Sigmoid colon (tissue), 7 donors: ENCODE measurements around the gene NDUFV3. TPM values are rescaled to one million over a fixed set of nuclear protein-coding genes. Genes with fewer than 3 reads are reported as not detected.

Experiments used
- DNase-seq: peaks from one replicate; pipeline ENCODE4 v3.0.0-alpha.2; 2019
- H3K27ac ChIP-seq, 4 donors: fragments of 200-600 bp; sonication (generic); one replicate each; pipeline ENCODE4 v1.5.1; 2016 to 2019; ENCODE audit warnings: mild to moderate bottlenecking in 1 of 4
- H3K27me3 ChIP-seq, 3 donors: fragments of 200-600 bp; sonication (generic); one replicate each; pipeline ENCODE4 v1.5.1; 2019; ENCODE audit warnings: mild to moderate bottlenecking in 1 of 3
- H3K36me3 ChIP-seq, 4 donors: fragments of 200-600 bp; sonication (generic); one replicate each; pipeline ENCODE4 v1.5.1; 2016 to 2019
- H3K4me1 ChIP-seq, 4 donors: fragments of 200-600 bp; sonication (generic); one replicate each; pipeline ENCODE4 v1.5.1; 2017 to 2019
- H3K4me3 ChIP-seq, 4 donors: fragments of 200-600 bp; sonication (generic); one replicate each; pipeline ENCODE4 v1.5.1; 2017 to 2019; ENCODE audit warnings: mild to moderate bottlenecking in 2 of 4, moderate library complexity in 1 of 4
- H3K9me3 ChIP-seq, 4 donors: fragments of 200-600 bp in 3 of 4; sonication (generic) in 3 of 4; one replicate each; pipeline versions ENCODE4 v1.5.1 to v1.6.1; 2013 to 2019
- CTCF ChIP-seq, 4 experiments: fragments of 450-650 bp in 3 of 4; fragments of 200-600 bp in 1 of 4; IDR thresholded peaks; one replicate each; pipeline ENCODE4 v1.5.1; 2016 to 2019; ENCODE audit warnings: antibody characterized with exemption in 4 of 4, mild to moderate bottlenecking in 3 of 4, moderate library complexity in 2 of 4
- EP300 ChIP-seq, 4 donors: sonication (generic); formaldehyde crosslinking; IDR thresholded peaks; one replicate each; pipeline ENCODE4 v1.6.1; 2017; ENCODE audit warnings: antibody characterized with exemption in 4 of 4
- POLR2A ChIP-seq, 2 donors: fragments of 450-650 bp; IDR thresholded peaks; one replicate each; pipeline ENCODE4 v1.6.1; 2016; ENCODE audit warnings: antibody characterized with exemption in 2 of 2, mild to moderate bottlenecking in 2 of 2, moderate library complexity in 2 of 2
- POLR2AphosphoS5 ChIP-seq, 4 donors: sonication (generic); formaldehyde crosslinking; IDR thresholded peaks; one replicate each; pipeline ENCODE4 v1.6.1; 2017; ENCODE audit warnings: antibody characterized with exemption in 4 of 4
- WGBS, 2 donors: extraction: QIAGEN DNeasy Blood & Tissue Kit; methylation state at CpG; one replicate each; pipeline ENCODE4 v1.1.7; 2013; 5-methylcytosine and 5-hydroxymethylcytosine counted together
- intact Hi-C: fragments of 100-400 bp; cut with DNase I; formaldehyde crosslinking; loops from one replicate; pipeline ENCODE4 v1.15.1; 2023
- polyA plus RNA-seq, 3 donors: library from polyadenylated mRNA; stranded (reverse); fragments of 200-250 nt; gene quantifications; one replicate each; pipeline ENCODE4 v1.2.3, GENCODE V29; 2013
- small RNA-seq, 3 donors: library from RNA; depleted of rRNA; stranded (forward); fragments of <200 nt; gene quantifications; one replicate each; pipeline ENCODE3, GENCODE V24; 2016
- total RNA-seq, 4 donors: library from RNA; depleted of rRNA; stranded (reverse); fragments of >200 nt; gene quantifications; one replicate each; pipeline ENCODE4 v1.1.0, GENCODE V29; 2016
- donor health status: healthy with polysubstance abuse.
- donor health status: Bipolar disorder and iron deficiency.
- donor health status: healthy.

The NDUFV3 gene
- total and polyA plus RNA-seq, 7 donors, result 15.0 to 67.6 (median 53.5) TPM

- Histone ChIP-seq H3K36me3 (no peaks in the 10 kb centered on the region), H3K4me1 (no peaks in the 10 kb centered on the region), H3K27me3 (no peaks in the 10 kb centered on the region), H3K27ac (no peak overlapping the region), H3K9me3 (no peaks in the 10 kb centered on the region), H3K4me3 (no peak overlapping the region)
- TF ChIP-seq CTCF (IDR thresholded peaks at IDR 0.05) (no peak), POLR2A (IDR thresholded peaks at IDR 0.05) (no peak), POLR2AphosphoS5 (IDR thresholded peaks at IDR 0.05) (no peak), EP300 (IDR thresholded peaks at IDR 0.05) (no peak)
- intact Hi-C loops, result loop anchor here (10.0 kb wide), 1 partner anchor 48 kb away; no protein-coding TSS in a partner anchor
- 78 to 79% methylated on average over 4 to 6 of the region's 6 CpGs for WGBS, 2 donors
- DNase-seq, result peak; percentile 5
Measured at GRCh38 chr21:42962380-42963007, 69.4 kb downstream of the NDUFV3 start.

Small RNAs within 50 kb of the gene (small RNA-seq; reads per million reads assigned to genes)
- 0 reads per million in 3 donors for gene MIR5692B

Other genes with a start within 250 kb of the NDUFV3 start
- 100 to 1,000 TPM in 1 of 4 donors, 10 to 100 TPM in 3; 71.6 to 102 (median 83.2) TPM for gene PDE9A, start 239.7 kb upstream of the NDUFV3 start, total RNA-seq
- 100 to 1,000 TPM; 103 to 433 (median 184) TPM for gene PDE9A, start 239.7 kb upstream of the NDUFV3 start, polyA plus RNA-seq
- gene WDR4, start 13.8 kb upstream of the NDUFV3 start, total RNA-seq, result 10 to 100 TPM in 1 of 4 donors, 1 to 10 TPM in 3; 2.8 to 18.3 (median 4.7) TPM
- gene WDR4, start 13.8 kb upstream of the NDUFV3 start, polyA plus RNA-seq, result 10 to 100 TPM in 1 of 3 donors, 1 to 10 TPM in 2; 3.7 to 23.5 (median 4.2) TPM
- not detected for gene ERVH48-1, start 32.3 kb downstream of the NDUFV3 start, total RNA-seq
- under 1 TPM in 1 of 3 donors, not detected in 2; 0.07 TPM for gene ERVH48-1, start 32.3 kb downstream of the NDUFV3 start, polyA plus RNA-seq
- 10 to 100 TPM in 3 of 4 donors, 1 to 10 TPM in 1; 9.6 to 19.4 (median 14.0) TPM for gene PKNOX1, start 81.3 kb downstream of the NDUFV3 start, total RNA-seq
- 1 to 10 TPM; 3.6 to 8.5 (median 8.1) TPM for gene PKNOX1, start 81.3 kb downstream of the NDUFV3 start, polyA plus RNA-seq
- gene CBS, start 182.5 kb downstream of the NDUFV3 start, total RNA-seq, result 10 to 100 TPM in 2 of 4 donors, 1 to 10 TPM in 2; 8.2 to 16.0 (median 10.1) TPM
- gene CBS, start 182.5 kb downstream of the NDUFV3 start, polyA plus RNA-seq, result 1 to 10 TPM; 7.5 to 9.6 (median 8.8) TPM
- gene U2AF1, start 214.3 kb downstream of the NDUFV3 start, total RNA-seq, result 10 to 100 TPM; 42.3 to 51.0 (median 46.1) TPM
- 100 to 1,000 TPM in 1 of 3 donors, 10 to 100 TPM in 2; 37.2 to 104 (median 41.4) TPM for gene U2AF1, start 214.3 kb downstream of the NDUFV3 start, polyA plus RNA-seq